Measurements from ENCODE around the gene SEC24B.

DNA sequence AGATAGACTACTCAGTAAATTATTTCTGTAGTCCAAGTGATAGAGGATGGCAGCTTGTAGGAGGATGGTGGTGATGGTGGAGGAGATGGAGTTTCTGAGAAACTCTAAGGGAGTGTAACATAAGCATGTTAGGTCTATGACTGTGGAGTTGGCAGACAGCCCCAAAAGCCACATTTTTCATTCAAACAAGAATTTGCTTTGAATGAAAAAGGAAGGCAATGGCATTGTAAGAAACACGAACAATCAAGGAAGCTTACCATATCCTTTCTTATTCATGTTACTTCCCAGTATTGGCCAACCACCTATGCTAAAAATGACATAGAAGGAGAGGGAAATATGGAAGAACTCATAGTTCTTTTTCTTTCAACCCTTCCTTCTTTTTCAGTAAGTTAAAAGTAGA, 18.7 kb upstream of the SEC24B start:
- TF ChIP-seq STAT1 (conservative IDR thresholded peaks at IDR 0.05) (no peak), RFX5 (IDR thresholded peaks at IDR 0.05; ENCODE audit: low read depth, low read length) (no peak), ZNF217 (IDR thresholded peaks at IDR 0.05) (no peak), POLR2AphosphoS5 (IDR thresholded peaks at IDR 0.05; ENCODE audit: low read length) (no peak), CHD4 (IDR thresholded peaks at IDR 0.05) (no peak), SUZ12 (IDR thresholded peaks at IDR 0.05; ENCODE audit: unreplicated experiment) (no peak)
- TF ChIP-seq, protein P1, sequence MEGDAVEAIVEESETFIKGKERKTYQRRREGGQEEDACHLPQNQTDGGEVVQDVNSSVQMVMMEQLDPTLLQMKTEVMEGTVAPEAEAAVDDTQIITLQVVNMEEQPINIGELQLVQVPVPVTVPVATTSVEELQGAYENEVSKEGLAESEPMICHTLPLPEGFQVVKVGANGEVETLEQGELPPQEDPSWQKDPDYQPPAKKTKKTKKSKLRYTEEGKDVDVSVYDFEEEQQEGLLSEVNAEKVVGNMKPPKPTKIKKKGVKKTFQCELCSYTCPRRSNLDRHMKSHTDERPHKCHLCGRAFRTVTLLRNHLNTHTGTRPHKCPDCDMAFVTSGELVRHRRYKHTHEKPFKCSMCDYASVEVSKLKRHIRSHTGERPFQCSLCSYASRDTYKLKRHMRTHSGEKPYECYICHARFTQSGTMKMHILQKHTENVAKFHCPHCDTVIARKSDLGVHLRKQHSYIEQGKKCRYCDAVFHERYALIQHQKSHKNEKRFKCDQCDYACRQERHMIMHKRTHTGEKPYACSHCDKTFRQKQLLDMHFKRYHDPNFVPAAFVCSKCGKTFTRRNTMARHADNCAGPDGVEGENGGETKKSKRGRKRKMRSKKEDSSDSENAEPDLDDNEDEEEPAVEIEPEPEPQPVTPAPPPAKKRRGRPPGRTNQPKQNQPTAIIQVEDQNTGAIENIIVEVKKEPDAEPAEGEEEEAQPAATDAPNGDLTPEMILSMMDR (IDR thresholded peaks at IDR 0.05 in 2 of 3, conservative IDR thresholded peaks at IDR 0.05 in 1 of 3; ENCODE audit: control insufficient read depth in 2 of 3, extremely low read depth in 1 of 3, insufficient read depth in 1 of 3, low read depth in 3 of 3, low read length in 3 of 3) = no peak
- TF ChIP-seq, protein P2, sequence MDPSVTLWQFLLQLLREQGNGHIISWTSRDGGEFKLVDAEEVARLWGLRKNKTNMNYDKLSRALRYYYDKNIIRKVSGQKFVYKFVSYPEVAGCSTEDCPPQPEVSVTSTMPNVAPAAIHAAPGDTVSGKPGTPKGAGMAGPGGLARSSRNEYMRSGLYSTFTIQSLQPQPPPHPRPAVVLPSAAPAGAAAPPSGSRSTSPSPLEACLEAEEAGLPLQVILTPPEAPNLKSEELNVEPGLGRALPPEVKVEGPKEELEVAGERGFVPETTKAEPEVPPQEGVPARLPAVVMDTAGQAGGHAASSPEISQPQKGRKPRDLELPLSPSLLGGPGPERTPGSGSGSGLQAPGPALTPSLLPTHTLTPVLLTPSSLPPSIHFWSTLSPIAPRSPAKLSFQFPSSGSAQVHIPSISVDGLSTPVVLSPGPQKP (IDR thresholded peaks at IDR 0.05; ENCODE audit: low read depth, low read length) = no peak
- TF ChIP-seq, protein P3, sequence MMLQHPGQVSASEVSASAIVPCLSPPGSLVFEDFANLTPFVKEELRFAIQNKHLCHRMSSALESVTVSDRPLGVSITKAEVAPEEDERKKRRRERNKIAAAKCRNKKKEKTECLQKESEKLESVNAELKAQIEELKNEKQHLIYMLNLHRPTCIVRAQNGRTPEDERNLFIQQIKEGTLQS (IDR thresholded peaks at IDR 0.05; ENCODE audit: borderline replicate concordance, extremely low read depth, low read depth, low read length) = no peak
